Fibroblast of peridontal ligament (primary cell): ENCODE measurements around the gene CD63.

Experiments
- DNase-seq: peaks from one replicate; pipeline ENCODE4 v3.0.0-alpha.2; 2010; ENCODE audit errors: extremely low read depth

Gene CD63

DNA sequence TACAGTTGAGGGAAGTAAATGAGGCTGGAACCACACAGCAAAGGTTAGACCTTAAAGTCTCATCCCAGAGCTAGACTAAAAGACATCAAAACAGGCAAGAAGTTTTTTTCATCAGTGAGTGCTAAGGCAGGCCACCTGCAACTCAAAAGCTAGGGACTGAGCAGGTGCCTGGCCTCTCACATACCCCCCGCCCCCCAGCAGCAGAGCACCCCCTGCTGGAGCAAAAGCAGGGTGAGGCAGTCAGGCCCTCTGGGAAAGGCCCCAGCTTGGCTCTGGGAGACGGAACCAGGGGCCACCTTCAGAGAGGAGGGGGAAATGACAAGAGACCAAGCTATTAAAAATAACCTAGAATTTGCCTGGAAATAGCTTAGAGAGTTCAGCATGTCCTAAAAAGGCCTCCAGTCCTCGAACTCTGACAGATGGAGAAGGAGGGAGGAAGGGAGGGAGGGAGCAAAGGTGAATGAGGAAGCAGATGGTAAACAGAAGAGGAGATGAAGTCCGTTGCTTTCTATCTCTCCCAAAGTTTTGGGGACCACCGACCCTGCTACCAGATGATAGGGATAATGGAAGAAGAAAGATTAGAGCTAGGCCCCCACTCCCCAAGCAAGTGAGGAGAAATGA is 22.9 kb downstream of the CD63 start:
- no peak for DNase-seq

DNA sequence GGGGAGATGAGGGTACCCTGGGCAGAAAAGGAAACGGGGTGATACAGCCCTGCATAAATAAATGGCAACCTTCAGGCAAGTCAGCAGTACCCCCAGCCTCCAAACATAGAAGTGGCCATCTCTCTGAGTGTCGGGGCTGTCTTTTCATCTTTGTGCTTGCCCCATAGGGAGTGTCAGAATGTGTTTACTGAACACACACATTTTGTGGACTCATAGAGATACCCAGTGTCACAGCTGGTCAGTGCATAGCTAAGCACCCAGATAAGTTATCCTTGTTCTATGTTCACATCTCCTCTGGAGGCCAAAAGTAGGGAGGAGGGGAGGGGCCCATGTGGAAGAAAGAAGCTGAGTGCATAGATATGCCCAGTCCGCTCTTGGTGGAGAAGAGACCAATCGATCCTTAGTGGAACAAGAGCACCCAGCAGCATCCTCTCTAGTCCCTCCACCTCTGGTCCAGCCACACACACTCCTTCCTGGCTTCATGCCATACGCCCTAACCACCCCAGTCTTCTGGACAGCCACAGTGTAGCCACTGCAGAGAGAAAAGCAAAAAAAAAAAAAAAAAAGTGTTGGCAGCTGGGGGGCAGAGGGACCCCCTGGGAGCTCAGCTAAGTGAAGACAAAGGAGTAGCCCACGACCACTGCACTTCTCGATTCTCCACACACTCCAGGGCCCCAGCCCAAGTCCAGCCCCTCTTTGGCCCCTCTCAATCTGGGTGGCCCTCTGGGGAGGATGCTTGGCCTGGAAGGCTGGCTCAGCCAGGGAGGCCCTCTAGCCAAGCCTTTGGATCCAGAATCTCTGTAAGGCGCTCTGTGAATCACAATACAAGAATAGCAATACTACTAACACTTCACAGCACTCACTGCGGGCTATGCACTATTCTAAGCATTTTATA is 23.7 kb downstream of the CD63 start:
- no peak for DNase-seq

GRCh38 chr12:55703901-55704761 is 24.7 kb downstream of the CD63 start:
- DNase-seq: no peak

DNA sequence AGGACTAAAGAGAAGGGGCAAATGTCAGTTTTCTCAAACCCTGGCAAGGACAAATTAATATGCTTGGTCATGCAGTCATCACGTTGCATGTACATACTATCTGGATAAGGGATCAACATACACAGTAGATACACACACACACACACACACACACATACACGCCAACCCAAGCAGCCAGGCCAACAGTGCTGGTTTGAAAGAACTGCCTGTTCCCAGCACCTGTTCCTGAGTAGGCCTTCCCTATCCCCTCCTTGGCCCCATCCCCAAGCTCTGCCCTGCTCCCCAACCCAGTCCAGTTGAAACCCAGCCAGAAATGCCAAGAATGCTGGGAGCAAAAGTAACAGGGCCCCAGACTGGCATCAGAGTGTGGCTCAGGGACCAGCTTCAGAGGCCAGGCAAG is 25.5 kb downstream of the CD63 start:
- DNase-seq: no peak

GRCh38 chr12:55702861-55703260 is 25.9 kb downstream of the CD63 start:
- DNase-seq: no peak

GRCh38 chr12:55700255-55701018 is 28.4 kb downstream of the CD63 start:
- no peak for DNase-seq

GRCh38 chr12:55699471-55700055 is 29.2 kb downstream of the CD63 start:
- DNase-seq: no peak

- no peak for DNase-seq
Measured at GRCh38 chr12:55698965-55699364, 29.8 kb downstream of the CD63 start.

DNA sequence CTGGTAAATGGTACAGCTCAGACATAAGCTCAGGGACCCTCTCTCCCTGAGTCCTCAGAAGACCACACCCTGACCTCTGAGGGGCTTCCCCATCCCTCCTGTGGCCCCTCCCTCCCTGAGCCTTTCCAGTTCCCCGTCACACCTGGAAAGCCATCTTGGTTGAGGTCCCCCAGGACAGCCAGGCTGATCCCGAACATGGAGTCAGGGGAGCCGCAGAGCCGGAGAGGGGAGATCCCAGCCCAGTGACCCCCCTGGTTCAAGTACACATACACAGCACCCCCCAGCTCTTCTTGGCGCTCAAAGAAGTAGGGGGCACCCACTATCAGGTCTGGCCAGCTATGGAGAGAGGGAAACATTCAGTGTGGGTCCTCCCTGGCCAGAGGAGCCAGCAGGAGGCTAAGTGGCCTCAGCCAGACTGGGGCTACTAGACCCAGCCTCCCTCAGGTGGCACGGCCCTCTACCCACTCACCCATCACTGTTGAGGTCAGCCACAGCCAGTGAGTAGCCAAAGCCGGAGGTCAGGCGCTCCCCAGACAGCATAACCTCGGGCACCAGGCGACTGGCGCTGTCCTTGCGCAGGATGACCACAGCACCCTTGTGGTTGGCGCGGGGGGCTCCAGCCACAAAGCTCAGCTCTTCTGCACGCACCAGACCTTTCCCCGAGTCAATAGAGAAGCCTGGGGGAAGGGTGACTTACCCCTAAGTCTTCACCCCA is 30.4 kb downstream of the CD63 start:
- DNase-seq: no peak

GRCh38 chr12:55697686-55698085 is 31.1 kb downstream of the CD63 start:
- DNase-seq: no peak

DNA sequence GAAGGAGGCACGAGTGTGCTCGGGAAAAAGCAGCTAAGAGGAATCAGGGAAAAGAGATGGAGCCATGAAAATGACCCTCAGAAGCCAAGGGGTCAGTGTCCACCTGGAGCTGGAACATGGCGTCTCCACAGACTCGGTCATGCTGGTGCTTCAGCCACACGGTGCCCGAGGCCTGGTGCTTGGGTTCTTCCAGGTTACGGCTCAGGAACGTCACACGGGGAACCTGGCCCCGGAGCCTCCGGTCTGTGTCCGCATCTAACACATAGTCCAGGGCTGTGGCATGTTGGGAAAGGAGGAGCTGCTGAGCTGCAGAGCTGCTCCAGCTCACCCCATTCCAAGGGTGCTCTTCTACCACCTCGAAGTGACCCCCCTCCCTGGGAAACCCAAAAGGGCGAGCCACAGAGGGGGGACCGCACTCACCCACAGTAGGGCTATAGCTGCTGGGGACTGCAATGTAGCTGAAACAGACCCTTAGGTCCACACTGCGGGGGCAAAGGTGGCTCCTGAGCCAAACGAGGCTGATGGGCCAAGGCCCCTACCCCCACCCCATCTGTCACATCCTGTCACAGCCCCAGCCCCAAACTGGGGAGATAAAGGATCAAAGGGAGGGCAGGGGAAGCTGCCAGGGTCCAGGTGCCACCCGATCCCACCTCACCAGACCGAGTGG is 31.9 kb downstream of the CD63 start:
- no peak for DNase-seq

GRCh38 chr12:55696141-55696540 is 32.7 kb downstream of the CD63 start:
- no peak for DNase-seq

- DNase-seq: no peak
Measured at GRCh38 chr12:55695349-55695748, 33.5 kb downstream of the CD63 start.

DNA sequence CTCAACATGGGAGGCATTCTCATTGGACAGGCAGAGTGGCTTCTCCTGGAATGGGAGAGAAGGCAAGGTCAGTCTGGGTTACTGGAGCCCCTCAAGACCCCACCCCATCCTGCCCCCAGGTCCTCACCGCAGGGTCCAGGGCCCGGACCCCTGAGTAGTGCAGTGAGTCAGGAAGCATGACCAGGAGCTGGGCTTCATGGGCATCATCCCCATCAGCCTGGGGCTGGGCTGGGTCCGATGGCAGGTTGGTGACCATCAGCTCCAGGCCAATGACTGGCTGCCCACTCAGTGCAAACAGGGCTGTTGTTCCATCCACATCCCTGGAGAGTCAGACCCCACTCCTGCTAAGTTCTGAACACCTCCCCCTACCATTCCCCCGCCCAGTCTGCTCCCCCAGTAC is 34.2 kb downstream of the CD63 start:
- no peak for DNase-seq

- no peak for DNase-seq
Measured at GRCh38 chr12:55694188-55694515, 34.7 kb downstream of the CD63 start.

GRCh38 chr12:55693323-55694187 is 35.3 kb downstream of the CD63 start:
- DNase-seq: no peak

DNA sequence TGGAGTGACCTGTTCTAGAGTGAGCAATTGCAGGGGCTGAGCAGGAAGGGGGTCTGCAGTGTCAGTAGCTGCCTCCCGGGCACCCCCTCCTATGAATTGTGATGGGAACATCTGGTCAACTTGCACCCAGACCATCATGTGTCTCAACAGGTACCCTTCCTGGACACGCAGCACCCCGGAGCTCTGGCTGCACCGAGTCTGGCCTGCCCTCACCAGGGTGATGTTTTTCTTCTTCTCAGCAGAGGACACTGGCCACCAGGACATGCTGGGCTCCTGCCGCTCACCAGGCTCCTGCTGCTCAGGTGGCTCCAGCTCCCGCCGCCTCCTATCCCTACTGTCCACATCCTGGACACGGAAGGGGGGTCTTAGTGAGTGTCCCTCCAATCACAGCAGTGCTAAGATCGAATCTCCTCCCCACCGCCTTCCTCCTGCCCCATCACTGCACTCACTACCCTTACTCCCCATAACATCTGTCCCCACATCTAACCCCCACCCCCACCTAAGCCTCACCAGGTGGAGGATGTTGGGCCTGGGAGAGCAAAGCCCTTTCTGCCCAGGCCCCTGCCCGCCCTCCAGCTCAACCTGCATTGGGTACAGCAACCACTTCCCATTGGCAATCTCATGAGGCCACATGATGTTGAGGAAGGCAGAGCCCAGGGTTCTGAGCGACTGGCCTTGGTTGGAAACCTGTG is 36.0 kb downstream of the CD63 start:
- DNase-seq: no peak
